MM.1S (cell line): Measurements from ENCODE around the gene BAG1.

Experiments used
- EZH2 ChIP-seq: fragments of 300-600 bp; sonication (generic); optimal IDR thresholded peaks from 2 replicates; pipeline ENCODE3; 2017; ENCODE audit warnings: low read depth, mild to moderate bottlenecking, antibody characterized with exemption, low read length, mixed read lengths
- TF ChIP-seq, protein P1 (sequence below): fragments of 300-600 bp; sonication (generic); IDR thresholded peaks from 2 replicates; pipeline ENCODE4 v1.5.1; 2016; ENCODE audit warnings: antibody characterized with exemption, low read length, mixed read lengths

DNA sequence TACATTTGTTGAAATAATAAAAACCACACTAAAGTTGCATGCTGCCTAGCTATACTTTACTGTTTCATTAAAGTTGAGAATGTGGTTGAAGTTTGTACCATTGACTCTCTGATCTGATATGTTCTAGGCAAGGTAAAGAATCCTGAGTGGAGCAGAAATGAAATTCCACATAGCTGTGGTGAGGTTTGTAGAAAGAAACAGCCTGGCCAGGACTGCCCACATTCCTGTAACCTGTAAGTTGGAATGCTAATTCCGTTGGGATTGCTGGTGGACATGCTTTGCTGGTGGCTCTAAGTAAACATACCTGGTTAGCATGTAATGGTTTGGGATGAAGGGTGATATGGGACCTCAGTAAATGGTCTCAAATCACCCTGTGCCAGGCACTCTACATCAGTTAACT lies 42.6 kb upstream of the BAG1 start:
- TF ChIP-seq, protein P1, sequence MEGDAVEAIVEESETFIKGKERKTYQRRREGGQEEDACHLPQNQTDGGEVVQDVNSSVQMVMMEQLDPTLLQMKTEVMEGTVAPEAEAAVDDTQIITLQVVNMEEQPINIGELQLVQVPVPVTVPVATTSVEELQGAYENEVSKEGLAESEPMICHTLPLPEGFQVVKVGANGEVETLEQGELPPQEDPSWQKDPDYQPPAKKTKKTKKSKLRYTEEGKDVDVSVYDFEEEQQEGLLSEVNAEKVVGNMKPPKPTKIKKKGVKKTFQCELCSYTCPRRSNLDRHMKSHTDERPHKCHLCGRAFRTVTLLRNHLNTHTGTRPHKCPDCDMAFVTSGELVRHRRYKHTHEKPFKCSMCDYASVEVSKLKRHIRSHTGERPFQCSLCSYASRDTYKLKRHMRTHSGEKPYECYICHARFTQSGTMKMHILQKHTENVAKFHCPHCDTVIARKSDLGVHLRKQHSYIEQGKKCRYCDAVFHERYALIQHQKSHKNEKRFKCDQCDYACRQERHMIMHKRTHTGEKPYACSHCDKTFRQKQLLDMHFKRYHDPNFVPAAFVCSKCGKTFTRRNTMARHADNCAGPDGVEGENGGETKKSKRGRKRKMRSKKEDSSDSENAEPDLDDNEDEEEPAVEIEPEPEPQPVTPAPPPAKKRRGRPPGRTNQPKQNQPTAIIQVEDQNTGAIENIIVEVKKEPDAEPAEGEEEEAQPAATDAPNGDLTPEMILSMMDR: no peak
- no peak for TF ChIP-seq EZH2
